ENCODE results near the gene PHF23.

PHF23 gene

GRCh38 chr17:7219812-7220592 is 19.3 kb downstream of the PHF23 start, which contains the start of the genes ACADVL and DLG4:
Gene ACADVL (plus strand): TSS chr17:7219938. CDS start chr17:7219985, 47 bp downstream.
Gene DLG4 (minus strand): TSS chr17:7219836.
- DNase-seq (ENCODE audit: low spot score): peak; percentile 81

- no peak for DNase-seq (ENCODE audit: low spot score)
These were observed 19.9 kb downstream of the PHF23 start for GRCh38 chr17:7219229-7219811.

GRCh38 chr17:7218758-7219157 is 20.5 kb downstream of the PHF23 start:
- DNase-seq (ENCODE audit: low spot score): no peak

GRCh38 chr17:7218166-7218565 is 21.1 kb downstream of the PHF23 start:
- DNase-seq (ENCODE audit: low spot score): no peak

GRCh38 chr17:7217113-7217987 is 21.9 kb downstream of the PHF23 start:
- no peak for DNase-seq (ENCODE audit: low spot score)

- no peak for DNase-seq (ENCODE audit: low spot score)
These were observed 22.8 kb downstream of the PHF23 start for GRCh38 chr17:7216242-7217112.

GRCh38 chr17:7215652-7216180 is 23.5 kb downstream of the PHF23 start:
- DNase-seq (ENCODE audit: low spot score): no peak

GRCh38 chr17:7215136-7215638 is 24.1 kb downstream of the PHF23 start:
- no peak for DNase-seq (ENCODE audit: low spot score)

GRCh38 chr17:7214300-7215135 is 24.7 kb downstream of the PHF23 start:
- DNase-seq (ENCODE audit: low spot score): peak; percentile 100

- peak; percentile 87 for DNase-seq (ENCODE audit: low spot score)
These were observed 25.4 kb downstream of the PHF23 start for GRCh38 chr17:7213895-7214299.

- DNase-seq (ENCODE audit: low spot score): no peak
These were observed 27.6 kb downstream of the PHF23 start for GRCh38 chr17:7211491-7212273.

GRCh38 chr17:7208754-7209460 is 30.4 kb downstream of the PHF23 start:
- DNase-seq (ENCODE audit: low spot score): no peak

GRCh38 chr17:7208027-7208571 is 31.2 kb downstream of the PHF23 start:
- DNase-seq (ENCODE audit: low spot score): no peak

GRCh38 chr17:7207120-7208001 is 31.9 kb downstream of the PHF23 start:
- no peak for DNase-seq (ENCODE audit: low spot score)

GRCh38 chr17:7205561-7205960 is 33.7 kb downstream of the PHF23 start:
- DNase-seq (ENCODE audit: low spot score): no peak

- DNase-seq (ENCODE audit: low spot score): peak; percentile 98
These were observed 34.3 kb downstream of the PHF23 start for GRCh38 chr17:7204828-7205461.

GRCh38 chr17:7204336-7204735 is 34.9 kb downstream of the PHF23 start:
- no peak for DNase-seq (ENCODE audit: low spot score)

Data from CD4-positive, alpha-beta T cell treated with Interleukin-2 at 100 ng/mL for 4 hours (primary cell).